NCI-H2081 treated with DMSO at 0.1 percent for 48 hours (cell line): ENCODE measurements around the gene TCP1.
"Not testable (repeated sequence)": the region's sequence is repeated elsewhere in the genome, so short reads cannot be mapped to it uniquely, and the experiment has no call there.

Source experiments
- DNase-seq: peaks from one replicate; lab custom pipeline; 2025; lab: John Stamatoyannopoulos, UW

The TCP1 gene

DNA sequence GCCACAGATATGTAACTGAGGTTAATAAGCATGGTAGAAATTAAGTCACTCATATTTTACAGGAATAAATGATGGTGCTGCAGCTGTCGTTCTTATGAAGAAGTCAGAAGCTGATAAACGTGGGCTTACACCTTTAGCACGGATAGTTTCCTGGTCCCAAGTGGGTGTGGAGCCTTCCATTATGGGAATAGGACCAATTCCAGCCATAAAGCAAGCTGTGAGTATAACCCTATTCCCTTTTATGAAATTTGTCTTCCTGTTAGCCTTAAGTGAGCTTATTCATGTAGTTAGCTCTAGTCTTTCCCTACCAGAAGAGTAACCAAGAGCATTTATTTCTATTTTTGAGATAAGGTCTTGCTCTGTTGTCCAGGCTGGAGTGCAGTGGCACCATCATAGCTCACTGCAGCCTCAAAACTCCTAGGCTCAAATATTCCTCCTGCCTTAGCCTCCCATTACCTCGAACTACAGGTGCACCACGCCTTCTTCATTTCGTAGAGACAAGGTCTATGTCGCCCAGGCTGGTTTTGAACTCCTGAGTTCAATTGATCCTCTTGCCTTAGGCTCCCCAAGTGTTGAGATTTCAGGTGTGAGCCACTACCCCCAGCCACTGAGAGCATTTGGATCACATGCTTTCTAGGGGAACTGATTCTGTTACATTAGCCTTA lies 12.0 kb downstream of the TCP1 start:
- DNase-seq, result no peak

DNA sequence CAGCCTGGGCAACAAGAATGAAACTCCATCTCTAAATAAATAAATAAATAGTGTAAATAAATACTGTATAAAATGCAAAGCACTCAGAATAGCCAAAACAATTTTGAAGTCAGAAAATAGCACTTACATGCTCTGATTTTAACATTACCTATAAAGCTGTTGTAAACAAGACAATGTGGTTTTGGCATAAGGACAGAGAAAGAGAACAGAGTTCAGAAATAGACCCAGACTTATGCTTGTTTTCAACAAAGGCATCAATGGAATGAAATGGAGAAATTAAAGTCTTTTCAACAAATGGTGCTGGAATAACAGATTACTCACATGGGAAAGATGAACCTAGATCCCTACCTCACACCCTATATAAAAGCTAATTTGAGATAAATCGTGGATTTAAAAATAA lies 17.2 kb downstream of the TCP1 start:
- DNase-seq, result no peak

DNA sequence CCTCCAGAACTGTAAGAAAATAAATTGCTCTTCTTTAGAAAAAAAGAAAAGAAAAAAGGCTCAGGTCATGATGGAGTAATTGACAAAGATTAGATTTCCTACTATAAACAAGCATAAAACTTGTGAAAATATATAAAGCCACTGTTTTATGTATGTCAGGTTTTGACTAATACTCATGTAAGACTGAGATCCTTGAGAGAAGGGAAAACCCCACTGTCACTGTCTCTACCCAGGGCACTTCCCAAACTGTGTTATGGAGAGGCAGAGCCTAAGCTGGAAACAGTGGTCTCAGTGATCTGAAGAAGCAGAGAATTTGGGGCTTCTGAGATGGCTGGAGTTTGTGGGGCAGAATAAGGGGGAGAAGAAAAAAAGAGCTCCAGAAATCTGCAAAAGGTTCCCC lies 19.9 kb downstream of the TCP1 start:
- DNase-seq, result no peak

DNA sequence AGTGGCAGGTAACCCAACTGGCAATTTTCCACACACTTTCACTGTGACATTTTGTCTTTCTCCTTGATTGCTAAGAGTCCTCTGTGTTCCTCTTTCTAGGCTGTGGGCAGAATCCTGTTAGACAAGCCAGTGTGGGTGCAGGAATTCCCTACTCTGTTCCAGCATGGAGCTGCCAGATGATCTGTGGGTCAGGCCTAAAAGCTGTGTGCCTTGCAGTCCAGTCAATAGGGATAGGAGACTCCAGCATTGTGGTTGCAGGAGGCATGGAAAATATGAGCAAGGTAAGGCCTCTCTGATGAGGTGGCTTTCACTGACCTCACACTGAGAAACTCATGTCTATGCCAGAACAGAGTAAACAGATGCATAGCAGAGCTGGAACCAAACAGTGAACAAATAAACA lies 22.5 kb downstream of the TCP1 start:
- DNase-seq, result no peak

DNA sequence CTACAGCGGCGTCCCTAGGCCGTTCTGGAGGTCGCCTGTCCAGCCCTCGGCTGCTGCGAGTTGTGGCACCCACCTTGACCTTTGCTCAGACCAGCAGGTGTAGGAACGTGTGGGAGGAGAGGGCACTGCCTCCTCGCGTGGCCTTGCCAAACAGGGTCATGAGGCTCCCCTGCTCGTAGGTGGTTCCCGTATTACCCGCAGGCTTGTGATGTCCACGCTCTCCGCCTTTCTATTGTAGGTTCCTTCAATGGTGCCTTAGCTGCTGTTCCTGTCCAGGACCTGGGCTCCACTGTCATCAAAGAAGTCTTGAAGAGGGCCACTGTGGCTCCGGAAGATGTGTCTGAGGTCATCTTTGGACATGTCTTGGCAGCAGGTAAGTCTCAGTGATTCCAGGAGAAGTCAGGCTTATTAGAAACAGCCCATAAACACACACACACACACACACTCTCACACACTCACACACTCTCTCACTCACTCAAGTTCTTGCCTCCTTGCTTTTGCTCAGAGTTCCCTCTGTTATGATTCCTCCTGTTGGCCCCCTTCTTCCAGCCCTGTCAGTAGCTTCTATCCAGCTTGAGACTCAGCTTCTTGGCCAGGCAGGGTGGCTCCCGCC lies 26.6 kb downstream of the TCP1 start:
- no peak for DNase-seq

DNA sequence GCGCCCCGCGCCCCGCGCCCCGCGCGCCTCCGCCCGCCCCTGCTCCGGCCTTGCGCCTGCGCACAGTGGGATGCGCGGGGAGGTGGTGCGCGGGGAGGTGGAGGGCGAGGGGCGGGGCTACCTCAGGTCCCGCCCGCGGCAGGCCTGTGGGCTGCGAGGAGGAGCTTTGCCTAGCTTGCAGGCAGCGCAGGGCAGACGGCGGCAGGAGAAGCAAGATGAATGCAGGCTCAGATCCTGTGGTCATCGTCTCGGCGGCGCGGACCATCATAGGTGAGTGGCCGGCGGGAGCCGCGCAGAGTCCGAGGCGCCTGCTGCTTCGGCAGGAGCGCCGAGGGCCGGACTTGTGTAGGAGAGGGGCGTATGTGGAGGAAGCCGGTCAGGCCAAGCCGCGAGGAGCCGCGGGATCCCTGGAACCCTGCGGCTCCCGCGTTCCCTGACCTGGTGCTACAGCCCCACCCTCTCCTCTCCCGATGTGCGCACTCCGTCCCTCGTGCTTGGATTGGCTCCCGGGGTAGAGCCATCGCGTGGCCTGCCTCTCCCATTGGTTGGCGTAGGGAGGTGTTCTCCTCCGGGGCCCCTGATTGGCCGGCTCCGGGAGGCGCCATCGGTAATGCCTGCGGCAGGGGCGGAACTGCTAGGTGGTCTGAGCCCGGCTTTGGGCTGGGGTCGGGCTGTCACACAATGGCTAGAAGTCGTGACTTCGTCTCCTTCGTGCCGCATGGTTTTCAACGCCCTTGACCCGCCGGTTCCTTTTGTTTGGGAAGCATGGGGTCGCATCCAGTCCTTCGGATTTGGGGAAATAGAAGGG lies 27.3 kb downstream of the TCP1 start, which contains the start of gene ACAT2:
ACAT2 (plus strand) TSS at position 173 of the 808 bp plus-strand sequence; CDS start at position 216, 43 bp downstream.
- peak; percentile 56 for DNase-seq

DNA sequence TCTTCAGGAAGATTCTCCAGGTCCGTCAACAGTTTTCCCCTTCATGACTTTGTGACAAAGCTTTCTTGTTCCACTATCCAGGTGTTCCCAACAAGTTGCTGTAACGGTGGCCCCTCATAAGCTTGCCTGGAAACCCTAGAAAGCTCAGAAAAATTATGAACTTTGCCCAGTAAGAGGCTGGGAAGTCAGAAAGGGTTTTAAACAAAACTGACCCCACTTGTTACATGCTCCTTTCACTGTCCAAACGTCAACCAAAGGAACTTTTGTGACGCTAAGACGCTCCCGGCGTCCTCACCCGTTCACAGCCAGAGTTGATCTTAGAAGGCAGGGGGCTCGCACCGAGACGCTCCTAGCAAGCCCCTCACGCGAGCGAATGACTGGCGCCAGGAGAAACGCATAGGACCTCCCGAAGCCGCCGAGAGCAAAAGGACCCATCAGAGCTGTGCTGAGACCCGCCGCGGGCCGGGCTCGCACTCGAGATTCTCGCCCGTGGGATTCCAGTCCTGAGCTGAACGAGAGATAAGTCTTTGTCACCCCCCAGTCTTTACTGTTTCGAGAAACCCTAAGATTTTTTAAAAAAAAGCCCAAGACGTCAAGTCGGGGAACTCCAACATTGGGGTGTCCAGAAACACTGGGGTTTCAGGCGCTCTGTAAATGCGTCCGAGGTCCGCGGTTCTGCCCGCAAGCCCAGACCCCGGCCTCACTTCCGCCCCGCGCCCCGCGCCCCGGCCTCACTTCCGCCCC lies 28.1 kb downstream of the TCP1 start:
- no peak for DNase-seq

DNA sequence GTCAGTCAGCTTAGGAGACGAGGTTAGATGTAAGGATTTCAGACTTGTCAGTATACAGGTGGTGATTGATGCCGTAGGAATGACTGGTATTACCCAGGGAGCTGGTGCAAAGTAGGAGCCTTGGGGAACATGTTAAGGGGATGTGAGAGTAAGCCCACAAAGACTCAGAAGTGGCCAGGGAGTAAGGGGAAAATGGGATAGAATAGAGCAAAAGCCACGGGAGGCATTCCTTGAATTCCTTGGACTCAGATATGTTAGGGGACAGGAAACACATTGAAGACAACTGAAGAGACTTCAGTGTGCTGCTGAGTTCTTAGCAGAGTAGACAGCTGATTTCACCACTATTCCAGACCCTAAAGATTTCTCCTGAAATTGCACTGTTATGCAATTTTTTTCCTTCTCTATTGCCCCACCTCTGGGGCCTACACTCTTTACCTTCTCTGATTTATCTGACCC lies 28.8 kb downstream of the TCP1 start:
- DNase-seq, result no peak

DNA sequence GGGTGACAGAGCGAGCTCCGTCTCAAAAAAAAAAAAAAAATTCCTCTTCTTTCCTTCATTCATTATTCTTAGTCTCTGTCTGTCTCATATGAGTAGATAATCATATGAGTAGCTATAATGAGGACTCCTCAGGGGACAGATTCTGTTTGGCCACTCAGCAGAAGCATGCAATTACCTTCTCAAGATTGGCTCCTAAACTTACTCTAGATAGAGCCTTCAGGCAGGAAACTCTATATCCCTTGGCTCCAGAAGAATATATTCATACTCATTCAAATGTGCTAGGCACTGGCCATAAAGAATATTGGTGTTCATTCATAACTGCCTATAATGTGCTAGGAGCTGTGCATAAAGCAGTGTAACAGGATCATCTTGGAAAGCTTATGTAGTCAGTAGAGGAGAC lies 29.8 kb downstream of the TCP1 start:
- no peak for DNase-seq

DNA sequence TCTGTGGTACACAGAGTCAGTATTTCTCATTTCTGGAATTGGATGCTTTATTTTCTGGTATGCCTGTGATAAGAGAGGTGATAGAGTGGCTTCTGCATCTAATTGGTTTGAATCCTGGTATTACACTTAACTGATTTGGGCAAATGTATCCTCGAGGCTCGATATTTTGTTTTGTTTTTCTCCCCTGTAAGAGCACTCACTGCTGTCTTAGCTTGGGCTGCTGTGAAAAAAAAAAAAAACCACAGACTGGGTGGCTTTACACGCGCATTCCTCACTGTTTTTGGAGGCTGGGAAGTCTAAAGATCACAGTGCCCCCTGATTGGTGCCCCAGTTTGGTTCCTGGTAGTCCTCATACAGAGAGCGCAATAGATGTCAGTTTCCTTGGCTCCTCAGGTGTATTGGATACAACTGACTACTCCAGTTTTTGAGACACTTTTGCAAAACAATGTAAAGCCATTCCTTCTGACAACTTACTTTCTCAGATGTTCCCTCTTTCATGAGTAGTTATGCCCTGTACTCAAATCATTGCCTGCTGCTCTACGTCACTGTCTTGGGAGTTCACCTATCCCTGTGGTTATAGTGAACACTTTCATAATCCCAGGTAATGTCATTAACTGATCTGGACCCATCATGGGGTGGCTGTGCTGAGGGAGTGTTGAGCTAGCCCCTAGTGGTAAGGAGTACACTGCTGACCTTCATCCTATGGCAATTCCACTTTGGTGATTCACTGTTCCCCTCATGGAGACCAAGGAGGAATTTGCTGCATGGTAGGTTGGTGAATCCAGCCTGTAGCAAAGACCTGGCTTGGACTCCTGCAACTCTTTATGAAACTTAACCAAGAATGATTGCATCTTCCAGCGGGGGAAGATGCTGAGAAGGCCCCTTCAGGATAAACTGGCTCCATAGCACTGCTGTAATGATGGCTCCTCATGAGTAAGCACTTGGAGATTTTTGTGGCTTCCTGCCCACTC lies 31.1 kb downstream of the TCP1 start:
- no peak for DNase-seq

DNA sequence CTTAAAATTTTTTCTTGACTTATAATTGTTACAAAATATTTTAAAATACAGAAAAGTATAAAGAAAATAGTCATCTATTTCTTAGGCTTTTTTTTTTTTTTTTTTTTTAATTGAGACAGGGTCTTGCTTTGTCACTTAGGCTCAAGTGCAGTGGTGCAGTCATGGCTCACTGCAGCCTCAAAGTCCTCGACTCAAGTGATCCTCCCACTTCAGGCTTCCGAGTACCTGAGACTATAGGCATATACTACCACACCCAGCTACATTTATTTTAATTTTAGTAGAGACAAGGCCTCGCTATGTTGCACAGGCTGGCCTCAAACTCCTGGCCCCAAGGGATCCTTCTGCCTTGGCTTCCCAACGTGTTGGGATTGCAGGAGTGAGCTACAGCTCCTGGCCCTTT lies 32.9 kb downstream of the TCP1 start:
- no peak for DNase-seq

DNA sequence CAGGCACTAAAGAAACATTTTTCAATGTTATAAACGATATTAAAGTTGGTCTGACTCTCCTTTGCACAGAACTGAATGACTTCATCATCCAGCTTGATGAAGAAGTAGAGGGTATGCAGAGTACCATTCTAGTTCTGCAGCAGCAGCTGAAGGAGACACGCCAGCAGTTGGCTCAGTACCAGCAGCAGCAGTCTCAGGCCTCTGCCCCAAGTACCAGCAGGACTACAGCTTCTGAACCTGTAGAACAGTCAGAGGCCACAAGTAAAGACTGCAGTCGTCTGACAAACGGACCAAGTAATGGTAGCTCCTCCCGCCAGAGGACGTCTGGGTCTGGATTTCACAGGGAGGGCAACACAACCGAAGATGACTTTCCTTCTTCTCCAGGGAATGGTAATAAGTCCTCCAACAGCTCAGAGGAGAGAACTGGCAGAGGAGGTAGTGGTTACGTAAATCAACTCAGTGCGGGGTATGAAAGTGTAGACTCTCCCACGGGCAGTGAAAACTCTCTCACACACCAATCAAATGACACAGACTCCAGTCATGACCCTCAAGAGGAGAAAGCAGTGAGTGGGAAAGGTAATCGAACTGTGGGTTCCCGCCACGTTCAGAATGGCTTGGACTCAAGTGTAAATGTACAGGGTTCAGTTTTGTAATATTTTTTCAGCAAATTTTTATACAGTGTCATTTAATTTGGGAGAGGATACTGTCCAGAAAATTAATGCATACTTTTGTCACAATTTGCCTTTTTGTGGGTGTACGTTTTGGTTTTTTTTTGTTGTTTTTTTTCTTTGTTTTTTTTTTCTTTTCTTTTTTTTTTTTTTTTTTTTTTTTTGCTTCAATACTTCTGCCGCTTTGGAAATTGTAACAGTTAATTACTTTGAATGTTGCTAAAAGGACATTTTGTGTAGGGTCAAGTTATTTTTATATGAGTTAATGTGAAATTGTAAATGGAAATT lies 34.2 kb downstream of the TCP1 start:
- DNase-seq, result no peak

DNA sequence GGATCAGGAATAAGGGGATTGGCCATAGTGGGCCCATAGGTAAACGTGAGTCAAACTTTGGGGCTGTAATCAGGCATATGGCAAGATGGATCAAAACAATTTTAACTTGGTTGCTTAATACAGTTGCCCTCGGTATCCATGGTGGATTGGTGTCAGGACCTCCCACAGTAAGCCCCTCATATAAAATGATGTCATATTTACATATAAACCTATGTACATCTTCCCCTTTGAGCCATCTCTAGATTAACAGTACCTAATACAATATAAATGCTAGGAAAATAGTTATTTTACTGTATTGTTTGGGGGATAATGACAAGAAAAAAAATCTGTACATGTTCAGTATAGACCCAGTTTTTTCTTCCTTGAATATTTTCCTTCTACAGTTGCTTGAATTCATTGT lies 35.0 kb downstream of the TCP1 start:
- DNase-seq, result no peak

DNA sequence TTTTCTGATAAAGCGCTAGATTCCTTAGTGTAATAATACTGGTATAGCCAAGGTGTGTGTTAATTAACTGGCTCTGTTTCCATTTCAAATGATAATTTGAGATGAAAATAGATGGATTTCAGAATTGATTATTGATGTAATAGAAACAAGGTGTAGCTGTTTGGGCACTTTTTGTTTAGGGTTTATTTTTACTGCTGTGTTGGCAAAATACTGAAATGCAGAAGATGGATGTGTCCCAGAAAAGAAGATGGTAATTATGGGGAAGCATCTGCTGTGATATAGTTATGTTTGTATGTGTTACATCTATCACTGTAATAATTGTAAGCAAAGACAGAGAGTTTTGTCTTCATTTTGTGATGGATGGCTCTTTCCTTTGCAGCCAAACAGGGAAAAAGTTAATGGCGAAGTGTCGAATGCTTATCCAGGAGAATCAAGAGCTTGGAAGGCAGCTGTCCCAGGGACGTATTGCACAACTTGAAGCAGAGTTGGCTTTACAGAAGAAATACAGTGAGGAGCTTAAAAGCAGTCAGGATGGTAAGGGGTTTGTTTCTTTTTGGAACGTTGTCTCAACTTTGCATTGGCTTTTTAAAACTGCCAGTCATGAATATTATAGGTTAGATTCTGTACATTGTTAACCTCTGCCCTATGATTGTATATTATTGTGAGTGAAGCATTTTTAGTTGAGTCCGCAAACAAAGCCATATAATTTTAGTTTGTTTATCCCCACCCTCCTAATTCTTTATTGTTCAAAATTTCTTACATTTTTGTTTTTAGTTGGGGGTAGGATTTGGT lies 36.1 kb downstream of the TCP1 start:
- no peak for DNase-seq

DNA sequence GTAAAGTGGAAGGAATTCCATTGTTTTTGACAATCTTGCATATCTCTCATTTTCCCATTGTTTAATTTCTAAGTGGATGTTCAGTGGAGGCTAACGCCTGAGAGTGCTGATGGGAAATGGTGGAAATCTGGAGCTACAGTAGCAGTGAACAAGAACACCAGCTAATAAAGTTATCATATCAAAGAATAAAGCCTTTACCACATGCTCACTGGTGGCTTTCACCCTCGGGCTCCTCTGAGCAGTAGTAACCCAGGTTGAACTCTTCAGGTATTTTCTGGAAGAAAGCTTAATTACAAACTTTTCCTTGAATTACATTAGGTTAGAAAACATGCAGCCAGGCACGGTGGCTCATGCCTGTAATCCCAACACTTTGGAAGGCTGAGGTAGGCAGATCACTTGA lies 38.0 kb downstream of the TCP1 start:
- DNase-seq, result no peak

DNA sequence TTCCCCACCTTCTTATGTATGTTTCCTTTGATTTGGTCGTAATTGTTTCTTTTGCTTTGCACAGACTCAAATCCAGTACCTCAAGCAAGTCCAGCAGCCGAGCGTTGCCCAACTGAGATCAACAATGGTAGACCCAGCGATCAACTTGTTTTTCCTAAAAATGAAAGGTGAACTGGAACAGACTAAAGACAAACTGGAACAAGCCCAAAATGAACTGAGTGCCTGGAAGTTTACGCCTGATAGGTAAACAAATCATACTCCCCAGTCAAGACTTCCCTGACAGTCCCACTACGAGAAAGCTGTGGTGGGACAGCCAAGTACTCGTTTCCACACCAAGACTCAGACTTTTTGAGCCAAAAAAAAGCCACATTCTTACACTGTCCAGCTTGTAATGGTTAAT lies 41.3 kb downstream of the TCP1 start:
- not testable (repeated sequence) for DNase-seq

DNA sequence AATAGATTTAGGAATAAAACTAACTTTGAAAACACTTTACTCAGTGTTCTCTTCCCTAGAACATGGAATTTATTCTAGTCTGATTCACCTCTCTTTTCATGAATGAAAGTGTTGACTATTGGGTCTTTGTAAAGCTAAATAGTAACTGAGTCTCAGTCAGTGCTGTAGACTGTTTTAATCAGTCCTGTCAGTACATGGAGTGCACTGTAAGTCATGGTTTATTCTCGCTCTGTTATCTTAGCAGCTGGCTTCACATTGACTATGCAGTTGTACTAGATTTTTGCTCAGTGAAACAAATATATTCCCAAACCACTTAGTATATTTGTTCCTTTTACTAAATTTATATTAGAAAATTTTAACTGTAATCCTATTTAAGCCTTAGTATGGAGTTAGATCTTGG lies 42.6 kb downstream of the TCP1 start:
- no peak for DNase-seq

DNA sequence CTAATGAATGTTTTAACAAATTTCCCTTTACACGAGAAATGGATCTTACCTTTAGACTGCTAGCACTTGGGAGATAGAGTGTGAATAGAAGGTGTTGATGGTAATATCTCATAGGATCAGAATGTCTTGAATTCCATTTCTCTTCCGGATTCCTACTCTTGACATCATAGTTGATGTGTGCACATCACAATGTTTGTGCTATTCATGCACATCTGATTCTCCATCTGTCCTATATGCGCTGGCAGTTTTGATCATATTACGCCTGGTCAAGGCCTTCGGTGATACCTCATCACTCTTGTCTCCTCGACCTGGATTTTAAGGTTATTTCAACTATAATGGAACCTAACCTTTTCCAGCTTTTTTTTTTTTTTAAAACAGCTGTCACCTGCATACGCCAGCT lies 44.3 kb downstream of the TCP1 start:
- DNase-seq, result no peak

DNA sequence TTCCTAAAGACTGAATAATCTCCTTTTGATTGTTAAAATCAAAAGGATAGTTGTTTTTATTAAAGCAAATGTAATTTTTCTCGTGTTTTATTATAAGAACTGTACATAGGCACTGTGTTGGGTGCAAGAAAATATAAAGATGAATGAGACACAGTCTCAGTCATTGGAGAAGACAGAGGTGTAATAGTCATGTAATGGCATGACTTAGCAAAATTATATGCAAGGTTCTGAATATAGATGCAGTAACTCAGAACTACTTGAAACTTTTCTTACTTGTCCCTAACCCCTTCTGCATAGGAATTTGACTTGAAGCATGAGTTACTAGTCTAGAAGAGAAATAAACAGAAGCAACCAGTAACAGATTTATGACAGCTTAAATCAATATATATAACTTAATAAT lies 47.2 kb downstream of the TCP1 start:
- DNase-seq, result no peak
